ENCODE measurements around the gene MRPS34.

- no peak for TF ChIP-seq CTCF (IDR thresholded peaks at IDR 0.05)
- TF ChIP-seq POLR2A (IDR thresholded peaks at IDR 0.05) = no peak
Observed at GRCh38 chr16:1762196-1762878, 10.6 kb downstream of the MRPS34 start.
